Stimulated activated effector memory CD8-positive, alpha-beta T cell treated with anti-CD3 and anti-CD28 coated beads, Interleukin-12 subunit alpha, Interleukin-12 subunit beta, amount 100 ng/mL, for 72 hours (primary cell): ENCODE measurements around the gene SEMA6A.
A peak's percentile ranks its signal among the peaks of the same experiment; 100 is the strongest.

Experiments used
- ATAC-seq: fragments of 150-1000 bp; cut with Tn5 transposase; 2 replicates; pipeline ENCODE4 v1.10.0; 2021
- DNase-seq, 2 donors: peaks; one replicate each; pipeline ENCODE4 v3.0.0; 2021 to 2022; ENCODE audit warnings: low spot score in 2 of 2
- H3K27ac Mint-ChIP-seq: one replicate; pipeline ENCODE4 v1.8.0; 2022; ENCODE audit warnings: mild to moderate bottlenecking, mixed read lengths
- H3K36me3 Mint-ChIP-seq: one replicate; pipeline ENCODE4 v1.8.0; 2022; ENCODE audit warnings: mild to moderate bottlenecking, mixed read lengths
- H3K4me1 Mint-ChIP-seq: one replicate; pipeline ENCODE4 v1.8.0; 2022; ENCODE audit warnings: mixed read lengths
- H3K4me3 Mint-ChIP-seq: one replicate; pipeline ENCODE4 v1.8.0; 2022; ENCODE audit warnings: mild to moderate bottlenecking, mixed read lengths
- H3K9me3 Mint-ChIP-seq: one replicate; pipeline ENCODE4 v1.8.0; 2022; ENCODE audit warnings: mixed read lengths

SEMA6A gene

GRCh38 chr5:116457062-116457461, 117.6 kb downstream of the SEMA6A start:
- ATAC-seq: no peak
- H3K9me3 Mint-ChIP-seq: no peaks in the 10 kb centered on the region

GRCh38 chr5:116456036-116456435, 118.6 kb downstream of the SEMA6A start:
- Mint-ChIP-seq H3K36me3 (no peaks in the 10 kb centered on the region), H3K27ac (no peak overlapping the region), H3K4me1 (no peaks in the 10 kb centered on the region), H3K4me3 (no peak overlapping the region), H3K9me3 (no peaks in the 10 kb centered on the region)
- no peak for DNase-seq
- ATAC-seq: no peak

More at GRCh38 chr5:116457062-116457461, 117.6 kb downstream of the SEMA6A start:
- Mint-ChIP-seq H3K27ac (no peak overlapping the region), H3K4me1 (no peaks in the 10 kb centered on the region), H3K4me3 (no peak overlapping the region), H3K36me3 (no peaks in the 10 kb centered on the region)
- no peak for DNase-seq

- no peak overlapping the region for H3K4me3 Mint-ChIP-seq
- no peak overlapping the region for H3K27ac Mint-ChIP-seq
- ATAC-seq (no peak), DNase-seq (no peak)
- H3K4me1 Mint-ChIP-seq: no peaks in the 10 kb centered on the region
- no peaks in the 10 kb centered on the region for H3K9me3 Mint-ChIP-seq
- H3K36me3 Mint-ChIP-seq: no peaks in the 10 kb centered on the region
Measured at GRCh38 chr5:116455061-116455460, 119.6 kb downstream of the SEMA6A start.

DNA sequence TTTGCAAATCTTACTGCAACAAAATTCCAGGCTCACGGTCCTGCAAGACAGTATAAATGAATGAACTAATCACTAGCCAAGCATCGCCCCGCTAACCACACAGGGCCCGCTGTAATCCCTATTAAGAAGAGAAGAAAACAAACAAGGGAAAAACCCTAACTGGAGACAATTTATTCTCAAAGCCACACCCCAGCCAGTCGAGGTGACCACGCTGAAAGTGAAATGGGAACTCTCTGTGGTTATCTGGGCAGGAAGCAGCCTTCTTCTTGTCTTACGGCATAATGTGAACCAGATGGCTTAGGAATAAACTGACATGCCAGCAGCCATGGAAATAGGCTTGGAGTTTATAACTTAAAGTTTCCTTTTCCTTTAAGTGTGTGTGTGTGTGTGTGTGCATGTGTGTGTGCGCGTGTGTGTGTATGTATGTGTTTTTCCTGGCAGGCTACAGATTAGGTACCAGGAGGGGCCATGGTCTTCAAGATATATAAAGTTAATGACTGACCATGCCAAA, 120.2 kb downstream of the SEMA6A start:
- H3K36me3 Mint-ChIP-seq: no peaks in the 10 kb centered on the region
- no peak overlapping the region for H3K4me3 Mint-ChIP-seq
- H3K9me3 Mint-ChIP-seq: no peaks in the 10 kb centered on the region
- DNase-seq (no peak), ATAC-seq (peak; percentile 47)
- H3K27ac Mint-ChIP-seq: no peak overlapping the region
- no peaks in the 10 kb centered on the region for H3K4me1 Mint-ChIP-seq

GRCh38 chr5:116453988-116454411, 120.6 kb downstream of the SEMA6A start:
- Mint-ChIP-seq H3K4me1 (no peaks in the 10 kb centered on the region), H3K36me3 (no peaks in the 10 kb centered on the region), H3K4me3 (no peak overlapping the region), H3K27ac (no peak overlapping the region), H3K9me3 (no peaks in the 10 kb centered on the region)
- ATAC-seq (no peak), DNase-seq (no peak)

- ATAC-seq: no peak
- no peak for DNase-seq
- H3K36me3 Mint-ChIP-seq: no peaks in the 10 kb centered on the region
- H3K9me3 Mint-ChIP-seq: no peaks in the 10 kb centered on the region
- H3K4me1 Mint-ChIP-seq: no peaks in the 10 kb centered on the region
- no peak overlapping the region for H3K27ac Mint-ChIP-seq
- no peak overlapping the region for H3K4me3 Mint-ChIP-seq
Measured at GRCh38 chr5:116452774-116453368, 121.8 kb downstream of the SEMA6A start.

- H3K36me3 Mint-ChIP-seq: no peaks in the 10 kb centered on the region
- H3K4me3 Mint-ChIP-seq: no peak overlapping the region
- H3K4me1 Mint-ChIP-seq: no peaks in the 10 kb centered on the region
- no peak overlapping the region for H3K27ac Mint-ChIP-seq
- ATAC-seq (no peak), DNase-seq (no peak)
- no peaks in the 10 kb centered on the region for H3K9me3 Mint-ChIP-seq
Measured at GRCh38 chr5:116451905-116452450, 122.6 kb downstream of the SEMA6A start.

- ATAC-seq (no peak), DNase-seq (no peak)
- H3K4me3 Mint-ChIP-seq: no peak overlapping the region
- H3K36me3 Mint-ChIP-seq: no peaks in the 10 kb centered on the region
- H3K9me3 Mint-ChIP-seq: no peaks in the 10 kb centered on the region
- no peaks in the 10 kb centered on the region for H3K4me1 Mint-ChIP-seq
- no peak overlapping the region for H3K27ac Mint-ChIP-seq
Measured at GRCh38 chr5:116451066-116451465, 123.6 kb downstream of the SEMA6A start.

DNA sequence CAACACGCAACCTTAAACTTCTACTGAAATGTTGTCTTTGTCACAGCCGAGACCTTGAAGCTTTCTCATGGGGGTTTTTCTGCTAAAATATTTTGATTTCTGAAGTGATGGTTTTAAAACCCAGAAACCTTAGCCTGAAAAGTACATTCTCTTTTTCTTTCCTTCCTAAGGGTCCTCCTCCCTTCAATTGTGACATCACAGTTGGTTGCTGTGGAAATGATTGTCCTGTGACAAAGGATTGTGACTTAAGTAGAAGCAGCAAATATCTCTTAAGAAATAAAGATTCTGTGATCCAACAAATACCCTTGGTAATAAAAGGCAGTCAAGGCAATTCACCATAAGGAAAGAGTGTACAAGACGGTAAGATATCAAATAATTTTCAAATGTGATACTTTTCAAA, 125.2 kb downstream of the SEMA6A start:
- ATAC-seq: no peak
- Mint-ChIP-seq H3K36me3 (no peaks in the 10 kb centered on the region), H3K4me1 (no peaks in the 10 kb centered on the region), H3K27ac (no peak overlapping the region), H3K9me3 (no peaks in the 10 kb centered on the region), H3K4me3 (no peak overlapping the region)
- DNase-seq: no peak

DNA sequence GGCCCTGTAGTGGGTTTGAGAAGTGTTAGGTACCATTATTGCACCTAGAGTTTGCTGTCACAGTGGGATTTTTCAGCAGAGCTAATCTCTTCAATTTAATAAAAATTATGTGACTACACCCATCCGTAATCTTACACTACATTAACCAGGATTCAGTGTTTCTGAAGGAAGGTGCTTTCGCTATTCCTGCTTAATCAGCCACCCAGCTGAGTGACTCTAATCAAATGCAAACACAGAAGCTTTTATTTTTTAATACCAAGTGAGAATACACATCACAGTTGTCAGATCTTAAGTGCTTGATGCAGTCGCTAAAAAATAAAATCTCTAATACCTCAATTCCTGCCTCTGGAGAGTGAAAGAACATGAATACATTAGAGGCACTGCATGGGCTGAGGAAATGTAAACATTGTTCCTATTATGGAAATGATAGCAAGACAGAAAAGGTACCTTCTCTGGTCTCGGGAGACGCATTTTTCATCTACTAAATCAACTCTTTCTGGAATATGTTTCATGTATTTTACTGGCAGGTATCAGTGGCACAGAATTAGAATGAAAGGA, 125.7 kb downstream of the SEMA6A start:
- ATAC-seq: no peak
- no peaks in the 10 kb centered on the region for H3K4me1 Mint-ChIP-seq
- H3K36me3 Mint-ChIP-seq: no peaks in the 10 kb centered on the region
- no peak overlapping the region for H3K4me3 Mint-ChIP-seq
- no peak for DNase-seq
- H3K9me3 Mint-ChIP-seq: no peaks in the 10 kb centered on the region
- H3K27ac Mint-ChIP-seq: no peak overlapping the region

DNA sequence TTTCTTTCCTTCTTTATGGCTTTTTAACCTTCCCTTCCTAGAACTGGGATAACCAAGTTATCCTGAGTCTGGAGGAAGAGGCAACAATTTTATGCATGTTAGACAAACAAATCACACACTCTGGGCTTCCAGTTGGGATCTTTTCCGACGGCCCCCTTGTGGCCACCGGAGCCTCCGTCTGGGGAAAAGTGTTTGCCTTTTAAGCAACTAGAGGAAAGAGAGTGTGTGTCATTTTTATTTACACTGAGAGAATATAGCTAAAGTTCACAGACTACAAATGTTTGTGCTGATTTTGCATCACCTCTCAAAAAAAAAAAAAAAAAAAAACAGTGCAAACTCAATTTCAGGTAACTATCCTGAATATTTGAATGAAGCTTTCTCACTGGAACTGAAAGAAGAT, 126.2 kb downstream of the SEMA6A start:
- Mint-ChIP-seq H3K4me1 (no peaks in the 10 kb centered on the region), H3K4me3 (no peak overlapping the region), H3K27ac (no peak overlapping the region), H3K36me3 (no peaks in the 10 kb centered on the region), H3K9me3 (no peaks in the 10 kb centered on the region)
- ATAC-seq (no peak), DNase-seq (no peak)

- no peak overlapping the region for H3K27ac Mint-ChIP-seq
- ATAC-seq (no peak), DNase-seq (no peak)
- H3K9me3 Mint-ChIP-seq: no peaks in the 10 kb centered on the region
- H3K4me3 Mint-ChIP-seq: no peak overlapping the region
- H3K36me3 Mint-ChIP-seq: no peaks in the 10 kb centered on the region
- H3K4me1 Mint-ChIP-seq: no peaks in the 10 kb centered on the region
Measured at GRCh38 chr5:116446356-116447005, 128.1 kb downstream of the SEMA6A start.

- Mint-ChIP-seq H3K4me1 (no peaks in the 10 kb centered on the region), H3K9me3 (no peaks in the 10 kb centered on the region), H3K4me3 (no peak overlapping the region), H3K36me3 (no peaks in the 10 kb centered on the region), H3K27ac (no peak overlapping the region)
- DNase-seq (no peak), ATAC-seq (no peak)
Measured at GRCh38 chr5:116445311-116445710, 129.3 kb downstream of the SEMA6A start.

- H3K27ac Mint-ChIP-seq: no peak overlapping the region
- no peaks in the 10 kb centered on the region for H3K4me1 Mint-ChIP-seq
- no peaks in the 10 kb centered on the region for H3K9me3 Mint-ChIP-seq
- H3K4me3 Mint-ChIP-seq: no peak overlapping the region
- ATAC-seq (no peak), DNase-seq (no peak)
- H3K36me3 Mint-ChIP-seq: no peaks in the 10 kb centered on the region
Measured at GRCh38 chr5:116444373-116445295, 130.0 kb downstream of the SEMA6A start.

DNA sequence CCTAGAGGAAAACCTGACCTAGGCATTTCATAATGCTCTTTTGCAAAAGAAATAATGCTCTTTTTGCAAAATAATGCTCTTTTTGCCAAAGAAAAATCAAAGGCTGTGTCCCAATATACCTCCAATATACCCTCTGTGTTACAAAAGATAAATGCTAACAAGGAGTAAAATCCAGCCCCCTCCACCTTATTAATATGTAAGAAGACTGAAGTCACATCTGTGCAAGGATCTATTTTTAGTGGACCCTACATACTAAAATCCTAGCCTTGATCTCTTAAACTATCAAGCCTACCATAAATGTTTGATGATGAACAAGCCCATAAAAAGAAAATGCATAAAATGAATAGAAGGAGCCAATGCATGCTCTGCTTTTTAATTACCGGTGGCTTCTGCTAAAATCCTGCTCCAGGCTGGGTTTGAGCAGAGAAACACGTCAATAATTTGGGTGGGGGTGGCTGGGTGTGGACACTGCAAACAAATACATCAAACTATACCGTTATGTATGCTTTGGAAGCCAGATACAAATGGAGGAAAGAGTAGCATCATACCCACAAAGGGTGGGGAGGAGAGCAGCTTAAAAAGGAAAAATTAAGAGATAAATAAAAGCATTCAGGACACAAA, 131.6 kb downstream of the SEMA6A start:
- no peaks in the 10 kb centered on the region for H3K36me3 Mint-ChIP-seq
- H3K4me3 Mint-ChIP-seq: no peak overlapping the region
- H3K27ac Mint-ChIP-seq: no peak overlapping the region
- H3K9me3 Mint-ChIP-seq: no peaks in the 10 kb centered on the region
- no peaks in the 10 kb centered on the region for H3K4me1 Mint-ChIP-seq
- no peak for ATAC-seq
- DNase-seq: no peak
